Sigmoid colon (tissue), 7 donors: ENCODE results near the gene VCAN. TPM values are rescaled to one million over a fixed set of nuclear protein-coding genes. Genes with fewer than 3 reads are reported as not detected.
"Not testable (repeated sequence)": the region's sequence is repeated elsewhere in the genome, so short reads cannot be mapped to it uniquely, and the experiment has no call there.

Experiments
- DNase-seq: peaks from one replicate; pipeline ENCODE4 v3.0.0-alpha.2; 2019
- H3K27ac ChIP-seq, 4 donors: fragments of 200-600 bp; sonication (generic); one replicate each; pipeline ENCODE4 v1.5.1; 2016 to 2019; ENCODE audit warnings: mild to moderate bottlenecking in 1 of 4
- H3K27me3 ChIP-seq, 3 donors: fragments of 200-600 bp; sonication (generic); one replicate each; pipeline ENCODE4 v1.5.1; 2019; ENCODE audit warnings: mild to moderate bottlenecking in 1 of 3
- H3K36me3 ChIP-seq, 4 donors: fragments of 200-600 bp; sonication (generic); one replicate each; pipeline ENCODE4 v1.5.1; 2016 to 2019
- H3K4me1 ChIP-seq, 4 donors: fragments of 200-600 bp; sonication (generic); one replicate each; pipeline ENCODE4 v1.5.1; 2017 to 2019
- H3K4me3 ChIP-seq, 4 donors: fragments of 200-600 bp; sonication (generic); one replicate each; pipeline ENCODE4 v1.5.1; 2017 to 2019; ENCODE audit warnings: mild to moderate bottlenecking in 2 of 4, moderate library complexity in 1 of 4
- H3K9me3 ChIP-seq, 4 donors: fragments of 200-600 bp in 3 of 4; sonication (generic) in 3 of 4; one replicate each; pipeline versions ENCODE4 v1.5.1 to v1.6.1; 2013 to 2019
- EP300 ChIP-seq, 4 donors: sonication (generic); formaldehyde crosslinking; IDR thresholded peaks; one replicate each; pipeline ENCODE4 v1.6.1; 2017; ENCODE audit warnings: antibody characterized with exemption in 4 of 4
- POLR2A ChIP-seq, 2 donors: fragments of 450-650 bp; IDR thresholded peaks; one replicate each; pipeline ENCODE4 v1.6.1; 2016; ENCODE audit warnings: antibody characterized with exemption in 2 of 2, mild to moderate bottlenecking in 2 of 2, moderate library complexity in 2 of 2
- POLR2AphosphoS5 ChIP-seq, 4 donors: sonication (generic); formaldehyde crosslinking; IDR thresholded peaks; one replicate each; pipeline ENCODE4 v1.6.1; 2017; ENCODE audit warnings: antibody characterized with exemption in 4 of 4
- WGBS, 2 donors: extraction: QIAGEN DNeasy Blood & Tissue Kit; methylation state at CpG; one replicate each; pipeline ENCODE4 v1.1.7; 2013; 5-methylcytosine and 5-hydroxymethylcytosine counted together
- intact Hi-C: fragments of 100-400 bp; cut with DNase I; formaldehyde crosslinking; loops from one replicate; pipeline ENCODE4 v1.15.1; 2023
- polyA plus RNA-seq, 3 donors: library from polyadenylated mRNA; stranded (reverse); fragments of 200-250 nt; gene quantifications; one replicate each; pipeline ENCODE4 v1.2.3, GENCODE V29; 2013
- total RNA-seq, 4 donors: library from RNA; depleted of rRNA; stranded (reverse); fragments of >200 nt; gene quantifications; one replicate each; pipeline ENCODE4 v1.1.0, GENCODE V29; 2016
- TF ChIP-seq, protein P1 (sequence below), 4 experiments: fragments of 450-650 bp in 3 of 4; fragments of 200-600 bp in 1 of 4; IDR thresholded peaks; one replicate each; pipeline ENCODE4 v1.5.1; 2016 to 2019; ENCODE audit warnings: antibody characterized with exemption in 4 of 4, mild to moderate bottlenecking in 3 of 4, moderate library complexity in 2 of 4
- donor health status: healthy with polysubstance abuse.
- donor health status: Bipolar disorder and iron deficiency.
- donor health status: healthy.

Gene VCAN
- total and polyA plus RNA-seq, 7 donors: 0.69 to 115 (median 37.5) TPM

DNA sequence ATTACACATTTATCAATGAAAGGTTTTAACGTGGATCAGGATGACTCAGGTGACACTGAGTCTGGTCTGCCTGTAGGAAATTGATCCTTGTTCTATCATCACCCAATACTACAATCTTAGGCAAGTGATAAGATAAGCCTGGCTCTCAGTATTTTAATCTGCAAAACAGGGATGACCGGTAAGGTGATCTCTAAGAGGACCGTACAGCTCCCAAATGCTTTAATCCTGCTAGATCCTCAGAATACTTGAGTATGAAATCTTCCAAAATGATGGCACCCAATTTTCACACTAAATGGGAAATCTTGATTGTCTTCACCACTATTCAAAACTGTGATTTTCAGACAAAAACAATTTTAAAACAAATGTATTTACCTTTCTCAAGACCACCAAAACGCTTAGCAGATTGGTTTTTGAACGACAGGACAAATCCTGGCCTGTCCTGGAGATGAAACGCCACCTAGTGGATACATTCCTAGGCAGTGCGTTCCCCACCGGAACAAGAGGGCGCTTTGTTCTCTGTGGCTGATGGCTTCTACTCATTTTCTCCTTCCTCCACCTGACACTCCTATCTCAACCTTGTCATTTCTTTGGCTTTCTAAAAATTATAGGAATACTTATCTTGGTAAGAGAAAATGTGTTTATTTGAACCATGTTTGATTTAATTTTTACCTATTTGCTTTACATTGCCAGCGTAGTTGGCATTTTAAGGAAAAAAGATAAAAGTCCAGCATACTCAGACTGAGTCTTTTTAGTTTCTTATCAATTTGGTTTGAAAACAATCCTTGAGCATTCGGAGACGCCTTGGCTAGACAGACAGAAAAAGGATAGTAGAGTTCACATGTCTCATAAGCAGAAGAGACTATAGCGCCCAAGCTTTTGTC, 41.2 kb upstream of the VCAN start:
- Histone ChIP-seq H3K4me1 (no peaks in the 10 kb centered on the region), H3K27me3 (no peaks in the 10 kb centered on the region), H3K27ac (no peak overlapping the region), H3K4me3 (no peak overlapping the region), H3K9me3 (no peaks in the 10 kb centered on the region), H3K36me3 (no peaks in the 10 kb centered on the region)
- intact Hi-C loops: no loop called here
- TF ChIP-seq POLR2AphosphoS5 (IDR thresholded peaks at IDR 0.05): no peak
- TF ChIP-seq POLR2A (IDR thresholded peaks at IDR 0.05): no peak
- TF ChIP-seq EP300 (IDR thresholded peaks at IDR 0.05): no peak
- TF ChIP-seq, protein P1, sequence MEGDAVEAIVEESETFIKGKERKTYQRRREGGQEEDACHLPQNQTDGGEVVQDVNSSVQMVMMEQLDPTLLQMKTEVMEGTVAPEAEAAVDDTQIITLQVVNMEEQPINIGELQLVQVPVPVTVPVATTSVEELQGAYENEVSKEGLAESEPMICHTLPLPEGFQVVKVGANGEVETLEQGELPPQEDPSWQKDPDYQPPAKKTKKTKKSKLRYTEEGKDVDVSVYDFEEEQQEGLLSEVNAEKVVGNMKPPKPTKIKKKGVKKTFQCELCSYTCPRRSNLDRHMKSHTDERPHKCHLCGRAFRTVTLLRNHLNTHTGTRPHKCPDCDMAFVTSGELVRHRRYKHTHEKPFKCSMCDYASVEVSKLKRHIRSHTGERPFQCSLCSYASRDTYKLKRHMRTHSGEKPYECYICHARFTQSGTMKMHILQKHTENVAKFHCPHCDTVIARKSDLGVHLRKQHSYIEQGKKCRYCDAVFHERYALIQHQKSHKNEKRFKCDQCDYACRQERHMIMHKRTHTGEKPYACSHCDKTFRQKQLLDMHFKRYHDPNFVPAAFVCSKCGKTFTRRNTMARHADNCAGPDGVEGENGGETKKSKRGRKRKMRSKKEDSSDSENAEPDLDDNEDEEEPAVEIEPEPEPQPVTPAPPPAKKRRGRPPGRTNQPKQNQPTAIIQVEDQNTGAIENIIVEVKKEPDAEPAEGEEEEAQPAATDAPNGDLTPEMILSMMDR (IDR thresholded peaks at IDR 0.05): peak in 3 of 4 experiments; percentile 31 to 60 (median 43)
- 36 to 48% methylated on average over 13 of the region's 13 CpGs for WGBS, 2 donors
- peak; percentile 74 for DNase-seq

DNA sequence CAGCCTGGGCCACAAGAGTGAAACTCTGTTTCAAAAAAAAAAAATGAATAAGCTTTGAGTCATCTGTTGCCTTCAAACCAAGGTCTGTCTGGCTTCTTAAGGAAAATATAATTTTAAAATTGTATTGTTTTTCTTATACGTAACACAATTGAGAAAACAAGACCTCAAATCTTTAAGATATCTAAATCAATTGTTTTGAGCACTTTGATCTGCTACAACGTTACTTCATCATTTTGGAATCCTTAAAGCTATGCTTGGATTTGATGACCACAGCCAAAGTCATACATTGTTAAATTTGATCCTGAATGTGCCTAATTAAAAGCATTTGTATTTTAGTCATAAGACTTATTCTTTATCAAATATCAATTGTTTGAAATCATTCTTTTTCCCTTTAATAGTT, 37.7 kb upstream of the VCAN start:
- H3K4me1 ChIP-seq: no peaks in the 10 kb centered on the region
- no peaks in the 10 kb centered on the region for H3K27me3 ChIP-seq
- no peak overlapping the region for H3K4me3 ChIP-seq
- DNase-seq: no peak
- H3K36me3 ChIP-seq: no peaks in the 10 kb centered on the region
- no peak overlapping the region for H3K27ac ChIP-seq
- intact Hi-C loops: no loop called here
- no peak for TF ChIP-seq EP300 (IDR thresholded peaks at IDR 0.05)
- no peak for TF ChIP-seq POLR2AphosphoS5 (IDR thresholded peaks at IDR 0.05)
- TF ChIP-seq POLR2A (IDR thresholded peaks at IDR 0.05): no peak
- TF ChIP-seq, protein P1 (IDR thresholded peaks at IDR 0.05): no peak
- 90 to 93% methylated on average over 2 of the region's 2 CpGs for WGBS, 2 donors
- H3K9me3 ChIP-seq: no peaks in the 10 kb centered on the region

DNA sequence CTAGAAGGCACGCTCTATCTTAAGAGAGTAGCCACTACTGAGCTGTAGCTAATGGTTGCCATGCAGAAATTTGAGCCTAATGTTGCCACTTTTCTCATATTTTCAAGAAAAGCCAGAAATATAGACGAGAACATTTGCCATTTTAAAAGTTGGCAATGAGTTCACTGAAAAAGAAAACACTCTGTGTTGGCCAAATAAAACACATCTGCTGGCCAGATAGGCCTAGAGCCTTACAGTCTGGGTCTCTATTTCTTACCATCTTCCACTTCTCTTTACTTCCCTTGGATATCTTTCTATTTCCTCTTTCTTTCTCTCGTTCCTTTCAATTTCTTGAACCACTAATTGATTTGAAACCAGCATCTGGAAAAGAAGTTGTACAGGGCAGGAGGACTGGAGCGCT, 36.6 kb upstream of the VCAN start:
- intact Hi-C loops: no loop called here
- no peak overlapping the region for H3K27ac ChIP-seq
- no peak for DNase-seq
- H3K27me3 ChIP-seq: no peaks in the 10 kb centered on the region
- 82 to 84% methylated on average over 4 of the region's 4 CpGs for WGBS, 2 donors
- no peaks in the 10 kb centered on the region for H3K4me1 ChIP-seq
- TF ChIP-seq POLR2AphosphoS5 (IDR thresholded peaks at IDR 0.05) (no peak), EP300 (IDR thresholded peaks at IDR 0.05) (no peak), POLR2A (IDR thresholded peaks at IDR 0.05) (no peak)
- TF ChIP-seq, protein P1 (IDR thresholded peaks at IDR 0.05): no peak
- no peak overlapping the region for H3K4me3 ChIP-seq
- no peaks in the 10 kb centered on the region for H3K9me3 ChIP-seq
- no peaks in the 10 kb centered on the region for H3K36me3 ChIP-seq

DNA sequence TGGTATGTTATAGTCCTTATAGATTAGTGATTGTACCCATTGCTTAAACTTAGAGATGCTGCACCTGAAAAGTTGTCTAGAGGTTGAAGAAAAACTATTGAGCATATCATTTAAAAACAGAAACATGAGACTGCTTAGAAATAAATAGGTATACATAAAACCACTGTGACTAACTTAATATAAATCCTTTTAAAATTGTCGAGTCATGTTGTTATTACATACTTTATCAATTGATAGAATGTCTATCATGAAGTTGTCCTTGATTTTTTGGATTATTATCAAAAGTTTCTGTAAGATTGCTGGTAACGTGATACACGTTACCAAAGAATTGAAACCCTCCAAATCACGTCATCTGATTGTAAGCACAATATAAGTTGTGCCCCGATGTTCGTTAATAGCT, 35.3 kb upstream of the VCAN start:
- intact Hi-C loops: no loop called here
- TF ChIP-seq EP300 (IDR thresholded peaks at IDR 0.05) (no peak), POLR2A (IDR thresholded peaks at IDR 0.05) (no peak)
- no peak overlapping the region for H3K27ac ChIP-seq
- no peaks in the 10 kb centered on the region for H3K27me3 ChIP-seq
- no peaks in the 10 kb centered on the region for H3K9me3 ChIP-seq
- H3K4me1 ChIP-seq: no peaks in the 10 kb centered on the region
- DNase-seq: no peak
- no peaks in the 10 kb centered on the region for H3K36me3 ChIP-seq
- WGBS, 2 donors: 95 to 98% methylated on average over 6 of the region's 6 CpGs
- H3K4me3 ChIP-seq: no peak overlapping the region

DNA sequence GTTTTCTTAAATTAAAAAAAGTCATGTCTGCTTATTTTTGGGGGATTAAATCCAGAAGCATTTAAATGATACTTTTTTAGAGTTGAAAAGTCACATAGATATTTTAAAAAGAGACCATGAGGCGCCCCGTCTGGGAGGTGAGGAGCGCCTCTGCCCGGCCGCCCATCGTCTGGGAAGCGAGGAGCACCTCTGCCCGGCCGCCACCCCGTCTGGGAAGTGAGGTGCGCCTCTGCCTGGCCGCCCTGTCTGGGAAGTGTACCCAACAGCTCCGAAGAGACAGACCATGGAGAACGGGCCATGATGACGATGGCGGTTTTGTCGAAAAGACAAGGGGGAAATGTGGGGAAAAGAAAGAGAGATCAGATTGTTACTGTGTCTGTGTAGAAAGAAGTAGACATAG, 33.8 kb upstream of the VCAN start:
- H3K36me3 ChIP-seq, H3K27me3 ChIP-seq, intact Hi-C loops, H3K4me3 ChIP-seq, H3K9me3 ChIP-seq, H3K4me1 ChIP-seq, DNase-seq, H3K27ac ChIP-seq: not testable (repeated sequence)
- 96 to 98% methylated on average over 17 of the region's 17 CpGs for WGBS, 2 donors

DNA sequence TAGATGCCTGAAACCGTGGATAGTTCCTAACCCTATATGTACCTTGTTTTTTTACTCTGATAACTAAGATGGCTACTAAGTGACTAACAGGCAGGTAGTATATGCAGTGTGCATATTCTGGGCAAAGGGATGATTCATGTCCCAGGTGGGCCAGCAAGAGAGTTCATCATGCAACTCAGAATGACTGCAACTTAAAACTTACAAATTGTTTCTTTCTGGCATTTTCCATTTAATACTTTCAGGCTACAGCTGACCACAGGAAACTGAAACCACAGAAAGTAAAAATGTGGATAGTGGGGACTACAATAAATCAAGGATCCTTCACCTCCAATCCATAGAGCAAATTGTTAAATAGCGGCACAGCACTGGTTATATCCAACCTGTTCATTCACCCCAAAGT, 30.7 kb upstream of the VCAN start:
- 89 to 97% methylated on average over 2 of the region's 2 CpGs for WGBS, 2 donors
- TF ChIP-seq EP300 (IDR thresholded peaks at IDR 0.05) (no peak), POLR2A (IDR thresholded peaks at IDR 0.05) (no peak), POLR2AphosphoS5 (IDR thresholded peaks at IDR 0.05) (no peak)
- TF ChIP-seq, protein P1 (IDR thresholded peaks at IDR 0.05): no peak
- no peak for DNase-seq

More for the DNA sequence above, 30.7 kb upstream of the VCAN start:
- no peaks in the 10 kb centered on the region for H3K9me3 ChIP-seq
- no peaks in the 10 kb centered on the region for H3K4me1 ChIP-seq
- intact Hi-C loops: no loop called here
- no peaks in the 10 kb centered on the region for H3K36me3 ChIP-seq
- H3K27ac ChIP-seq: no peak overlapping the region
- H3K4me3 ChIP-seq: no peak overlapping the region
- H3K27me3 ChIP-seq: no peaks in the 10 kb centered on the region
